GM12892 (cell line): ENCODE data around the gene CYP19A1.

Experiments
- POLR2A ChIP-seq: IDR thresholded peaks from 2 replicates; pipeline ENCODE4 v1.6.1; 2011; ENCODE audit warnings: low read depth, low read length, control low read depth
- TAF1 ChIP-seq: IDR thresholded peaks from 2 replicates; pipeline ENCODE4 v1.6.1; 2011; ENCODE audit warnings: low read depth, mild to moderate bottlenecking, control low read depth, low read length, borderline replicate concordance

GRCh38 chr15:51234176-51234927, 104.0 kb downstream of the CYP19A1 start:
- TF ChIP-seq POLR2A = no peak
- TF ChIP-seq TAF1 = no peak
